OCI-LY7 (cell line): Measurements from ENCODE around the gene C1orf21. TPM values are rescaled to one million over a fixed set of nuclear protein-coding genes. Genes with fewer than 3 reads are reported as not detected.

Experiments used
- BruUV-seq: library from RNA; stranded (reverse); fragments of 400-500 nt; replicated peaks from 2 replicates; lab custom pipeline; 2021; lab: Mats Ljungman, UMichigan
- CTCF ChIA-PET: fragments of 300-600 bp; sonication (Branson Sonifier 250); formaldehyde crosslinking; loops from one replicate; lab custom pipeline; 2022; ENCODE audit warnings: antibody characterized with exemption; ENCODE audit not compliant: unreplicated experiment; lab: Charles Lee
- POLR2A ChIA-PET: fragments of 300-600 bp; sonication (Branson Sonifier 250); formaldehyde crosslinking; loops from one replicate; lab custom pipeline; 2022; ENCODE audit warnings: antibody characterized with exemption; lab: Charles Lee
- DNase-seq: peaks from one replicate; pipeline ENCODE4 v3.0.0-alpha.2; 2015; ENCODE audit warnings: low spot score
- H2AFZ ChIP-seq: fragments of 200-600 bp; sonication (generic), shearing (Covaris generic); 2 replicates; pipeline ENCODE4 v1.6.1; 2014; ENCODE audit warnings: mild to moderate bottlenecking, antibody characterized with exemption, low read length, moderate library complexity
- H3K27ac ChIP-seq: fragments of 200-600 bp; sonication (generic); 2 replicates; pipeline ENCODE4 v1.5.1; 2014; ENCODE audit warnings: mixed run types, low read depth, mild to moderate bottlenecking, moderate library complexity, low read length, inconsistent platforms; ENCODE audit not compliant: poor library complexity, severe bottlenecking
- H3K36me3 ChIP-seq: fragments of 200-600 bp; sonication (generic); 2 replicates; pipeline ENCODE4 v1.6.1; 2014; ENCODE audit warnings: mild to moderate bottlenecking, antibody characterized with exemption, low read length, moderate library complexity, mixed read lengths; ENCODE audit not compliant: insufficient read depth
- H3K4me1 ChIP-seq: fragments of 200-600 bp; sonication (generic); 2 replicates; pipeline ENCODE4 v1.5.1; 2014; ENCODE audit warnings: mild to moderate bottlenecking, low read length; ENCODE audit not compliant: insufficient read depth, poor library complexity, severe bottlenecking
- H3K4me2 ChIP-seq: fragments of 200-600 bp; sonication (generic); 2 replicates; pipeline ENCODE4 v1.6.1; 2014; ENCODE audit warnings: mild to moderate bottlenecking, low read length
- H3K4me3 ChIP-seq: fragments of 200-600 bp; sonication (generic); 2 replicates; pipeline ENCODE4 v1.5.1; 2014; ENCODE audit warnings: mild to moderate bottlenecking, low read depth, low read length; ENCODE audit not compliant: poor library complexity, severe bottlenecking
- H3K79me2 ChIP-seq: fragments of 200-600 bp; sonication (generic); 2 replicates; pipeline ENCODE4 v1.6.1; 2016; ENCODE audit warnings: low read depth, mild to moderate bottlenecking, low read length, moderate library complexity, mixed read lengths; ENCODE audit not compliant: insufficient read depth
- H3K9me2 ChIP-seq: fragments of 200-600 bp; sonication (generic); 2 replicates; pipeline ENCODE4 v1.6.1; 2016; ENCODE audit warnings: mild to moderate bottlenecking, low read length, mixed read lengths; ENCODE audit not compliant: insufficient read depth
- H3K9me3 ChIP-seq: fragments of 200-600 bp; sonication (generic); 2 replicates; pipeline ENCODE4 v1.6.1; 2014; ENCODE audit warnings: mild to moderate bottlenecking, mixed run types, low read length, mixed read lengths
- H4K20me1 ChIP-seq: fragments of 200-600 bp; sonication (generic); 2 replicates; pipeline ENCODE4 v1.6.1; 2014; ENCODE audit warnings: mild to moderate bottlenecking, antibody characterized with exemption, low read length, moderate library complexity, mixed read lengths; ENCODE audit not compliant: insufficient read depth
- CTCF ChIP-seq: fragments of 200-600 bp; sonication (generic); conservative IDR thresholded peaks from 2 replicates; pipeline ENCODE4 v1.5.1; 2014; ENCODE audit warnings: mild to moderate bottlenecking, antibody characterized with exemption, low read length, moderate library complexity, mixed read lengths
- EZH2phosphoT487 ChIP-seq: fragments of 200-600 bp; sonication (generic); IDR thresholded peaks from 2 replicates; pipeline ENCODE4 v1.6.1; 2018; ENCODE audit warnings: low read depth, borderline replicate concordance, mild to moderate bottlenecking, mixed run types, antibody characterized with exemption, low read length, moderate library complexity, mixed read lengths
- intact Hi-C: fragments of 100-400 bp; cut with micrococcal nuclease; formaldehyde crosslinking; loops from one replicate; pipeline ENCODE4 v1.10.0; 2022; ENCODE audit not compliant: unreplicated experiment
- total RNA-seq, 2 experiments: library from RNA; depleted of rRNA in 1 of 2; stranded (reverse); fragments of >200 nt in 1 of 2; shearing (Covaris generic) in 1 of 2; gene quantifications; 2 replicates each; pipeline ENCODE4 v1.2.3, GENCODE V29; 2014 to 2022

Gene C1orf21
- total RNA-seq, 2 experiments from 2014 or later: not detected

- no peak for DNase-seq
- CTCF ChIA-PET: no interaction called here
- Histone ChIP-seq H4K20me1 (no peaks in the 10 kb centered on the region), H3K79me2 (no peaks in the 10 kb centered on the region), H3K4me1 (no peaks in the 10 kb centered on the region), H3K4me2 (no peak overlapping the region), H3K9me2 (no peaks in the 10 kb centered on the region), H3K36me3 (no peaks in the 10 kb centered on the region), H2AFZ (no peak overlapping the region), H3K4me3 (no peak overlapping the region), H3K27ac (no peak overlapping the region), H3K9me3 (no peaks in the 10 kb centered on the region)
- POLR2A ChIA-PET: no interaction called here
- intact Hi-C loops: no loop called here
- BruUV-seq: no TSS peak
- TF ChIP-seq EZH2phosphoT487: no peak
- TF ChIP-seq CTCF: no peak
Measured at GRCh38 chr1:184476187-184476586, 89.4 kb downstream of the C1orf21 start.

DNA sequence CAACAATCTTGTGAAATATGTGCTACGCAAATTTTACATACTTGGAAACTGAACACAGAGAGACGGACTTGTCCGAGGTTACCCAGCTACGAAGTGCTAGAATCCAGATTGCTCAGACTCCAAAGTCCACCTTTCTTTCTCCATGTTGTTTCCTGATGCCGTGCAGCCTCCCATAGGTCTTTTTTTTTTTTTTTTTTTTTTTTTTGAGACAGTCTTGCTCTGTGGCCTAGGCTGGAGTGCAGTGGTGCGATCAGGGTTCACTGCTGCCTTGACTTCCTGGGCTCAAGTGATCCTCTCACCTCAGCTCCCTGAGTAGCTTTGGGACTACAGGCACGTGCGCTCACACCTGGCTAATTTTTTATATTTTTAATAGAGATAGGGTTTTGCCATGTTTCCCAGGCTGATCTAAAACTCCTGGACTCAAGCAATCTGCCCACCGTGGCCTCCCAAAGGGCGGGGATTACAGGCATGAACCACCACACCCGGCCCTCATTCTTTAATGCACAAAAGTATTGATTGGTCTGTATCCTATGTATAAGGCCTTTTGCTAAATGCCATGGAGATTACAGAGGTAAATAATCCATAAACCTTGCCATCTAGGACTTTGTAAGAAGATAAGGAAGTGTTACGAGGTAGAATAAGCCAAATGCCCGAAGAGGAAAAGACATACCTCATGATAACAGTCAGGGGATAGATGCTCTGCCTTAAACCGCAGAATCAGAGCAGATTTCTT lies 92.8 kb downstream of the C1orf21 start:
- no TSS peak for BruUV-seq
- Histone ChIP-seq H3K27ac (no peak overlapping the region), H3K9me3 (no peaks in the 10 kb centered on the region), H3K4me2 (no peak overlapping the region), H3K36me3 (no peaks in the 10 kb centered on the region), H3K79me2 (no peaks in the 10 kb centered on the region), H3K4me1 (no peaks in the 10 kb centered on the region), H3K9me2 (no peaks in the 10 kb centered on the region), H4K20me1 (no peaks in the 10 kb centered on the region), H3K4me3 (no peak overlapping the region), H2AFZ (no peak overlapping the region)
- TF ChIP-seq CTCF (no peak), EZH2phosphoT487 (no peak)
- ChIA-PET CTCF (no interaction called here), POLR2A (no interaction called here)
- no peak for DNase-seq
- intact Hi-C loops: no loop called here

- H3K27ac ChIP-seq: no peak overlapping the region
- no peak for DNase-seq
- H3K4me3 ChIP-seq: no peak overlapping the region
- H2AFZ ChIP-seq: no peak overlapping the region
- intact Hi-C loops: no loop called here
- no peaks in the 10 kb centered on the region for H4K20me1 ChIP-seq
- no peak for TF ChIP-seq CTCF
- TF ChIP-seq EZH2phosphoT487: no peak
- POLR2A ChIA-PET: interaction anchor here (0.7 kb wide), 1 partner anchor 146 kb away, joined by 3 read pairs; no protein-coding TSS in a partner anchor
- no peaks in the 10 kb centered on the region for H3K4me1 ChIP-seq
- no peaks in the 10 kb centered on the region for H3K79me2 ChIP-seq
- CTCF ChIA-PET: no interaction called here
- no peak overlapping the region for H3K4me2 ChIP-seq
- no peaks in the 10 kb centered on the region for H3K36me3 ChIP-seq
- no peaks in the 10 kb centered on the region for H3K9me2 ChIP-seq
- no TSS peak for BruUV-seq
- H3K9me3 ChIP-seq: no peaks in the 10 kb centered on the region
Measured at GRCh38 chr1:184480736-184481135, 93.9 kb downstream of the C1orf21 start.
